MM.1S (cell line): ENCODE data around the gene UNC5C.

Experiments used
- EZH2phosphoT487 ChIP-seq: fragments of 300-600 bp; sonication (generic); IDR thresholded peaks from 2 replicates; pipeline ENCODE4 v1.6.1; 2018; ENCODE audit warnings: antibody characterized with exemption, low read length
- TF ChIP-seq, protein P1 (sequence below): fragments of 300-600 bp; sonication (generic); IDR thresholded peaks from 2 replicates; pipeline ENCODE4 v1.5.1; 2016; ENCODE audit warnings: antibody characterized with exemption, low read length, mixed read lengths

- TF ChIP-seq, protein P1, sequence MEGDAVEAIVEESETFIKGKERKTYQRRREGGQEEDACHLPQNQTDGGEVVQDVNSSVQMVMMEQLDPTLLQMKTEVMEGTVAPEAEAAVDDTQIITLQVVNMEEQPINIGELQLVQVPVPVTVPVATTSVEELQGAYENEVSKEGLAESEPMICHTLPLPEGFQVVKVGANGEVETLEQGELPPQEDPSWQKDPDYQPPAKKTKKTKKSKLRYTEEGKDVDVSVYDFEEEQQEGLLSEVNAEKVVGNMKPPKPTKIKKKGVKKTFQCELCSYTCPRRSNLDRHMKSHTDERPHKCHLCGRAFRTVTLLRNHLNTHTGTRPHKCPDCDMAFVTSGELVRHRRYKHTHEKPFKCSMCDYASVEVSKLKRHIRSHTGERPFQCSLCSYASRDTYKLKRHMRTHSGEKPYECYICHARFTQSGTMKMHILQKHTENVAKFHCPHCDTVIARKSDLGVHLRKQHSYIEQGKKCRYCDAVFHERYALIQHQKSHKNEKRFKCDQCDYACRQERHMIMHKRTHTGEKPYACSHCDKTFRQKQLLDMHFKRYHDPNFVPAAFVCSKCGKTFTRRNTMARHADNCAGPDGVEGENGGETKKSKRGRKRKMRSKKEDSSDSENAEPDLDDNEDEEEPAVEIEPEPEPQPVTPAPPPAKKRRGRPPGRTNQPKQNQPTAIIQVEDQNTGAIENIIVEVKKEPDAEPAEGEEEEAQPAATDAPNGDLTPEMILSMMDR = no peak
- no peak for TF ChIP-seq EZH2phosphoT487
Measured at GRCh38 chr4:95398217-95398616, 150.6 kb downstream of the UNC5C start.
